HG03378 (cell line): ENCODE results near the gene GPR55.

Experiments
- ATAC-seq: cut with Tn5 transposase; IDR thresholded peaks from one replicate; pipeline ENCODE4 v1.9.1; 2021; ENCODE audit warnings: mild to moderate bottlenecking, moderate library complexity; ENCODE audit not compliant: unreplicated experiment

GPR55 gene

DNA sequence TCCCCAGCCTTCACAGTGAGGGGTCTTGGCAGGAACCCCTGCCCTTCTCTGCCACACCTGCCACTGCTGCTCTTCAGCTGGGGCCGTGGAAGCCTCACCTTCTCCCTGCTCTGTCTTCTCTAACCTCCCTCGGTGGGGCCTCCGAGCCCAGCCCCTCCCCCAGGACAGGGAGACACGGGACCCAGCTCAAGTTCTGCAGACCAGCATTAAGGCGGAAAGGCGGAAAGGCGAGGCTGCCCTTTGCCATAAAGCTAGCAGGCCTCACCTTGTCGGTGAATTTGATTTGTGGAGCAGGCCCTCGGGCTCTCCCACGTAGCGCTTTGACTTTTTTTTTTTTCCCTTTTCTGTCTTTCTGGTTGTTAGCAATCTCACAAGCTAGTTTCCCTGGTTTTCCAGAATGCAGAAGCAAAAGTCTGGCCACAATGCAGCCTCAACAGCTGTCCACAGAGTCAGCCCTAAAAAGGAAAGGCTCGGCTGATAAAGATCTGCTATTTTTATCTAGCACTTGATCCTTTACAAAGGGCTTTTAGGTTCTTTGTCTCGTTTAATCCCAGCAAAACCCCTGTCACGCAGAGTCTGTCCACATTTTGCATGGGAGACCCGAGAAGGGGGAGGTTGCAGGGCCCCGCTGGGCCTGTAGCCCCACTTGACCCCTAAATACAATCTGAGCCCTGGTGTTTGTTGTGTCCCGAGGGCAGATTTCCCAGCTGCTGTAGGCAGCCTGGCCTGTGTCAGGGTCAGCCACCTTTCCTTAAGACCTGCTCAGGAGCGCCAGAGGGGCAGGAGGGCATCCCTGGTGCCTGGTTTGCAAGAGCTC is 54.3 kb downstream of the GPR55 start:
- no peak for ATAC-seq

DNA sequence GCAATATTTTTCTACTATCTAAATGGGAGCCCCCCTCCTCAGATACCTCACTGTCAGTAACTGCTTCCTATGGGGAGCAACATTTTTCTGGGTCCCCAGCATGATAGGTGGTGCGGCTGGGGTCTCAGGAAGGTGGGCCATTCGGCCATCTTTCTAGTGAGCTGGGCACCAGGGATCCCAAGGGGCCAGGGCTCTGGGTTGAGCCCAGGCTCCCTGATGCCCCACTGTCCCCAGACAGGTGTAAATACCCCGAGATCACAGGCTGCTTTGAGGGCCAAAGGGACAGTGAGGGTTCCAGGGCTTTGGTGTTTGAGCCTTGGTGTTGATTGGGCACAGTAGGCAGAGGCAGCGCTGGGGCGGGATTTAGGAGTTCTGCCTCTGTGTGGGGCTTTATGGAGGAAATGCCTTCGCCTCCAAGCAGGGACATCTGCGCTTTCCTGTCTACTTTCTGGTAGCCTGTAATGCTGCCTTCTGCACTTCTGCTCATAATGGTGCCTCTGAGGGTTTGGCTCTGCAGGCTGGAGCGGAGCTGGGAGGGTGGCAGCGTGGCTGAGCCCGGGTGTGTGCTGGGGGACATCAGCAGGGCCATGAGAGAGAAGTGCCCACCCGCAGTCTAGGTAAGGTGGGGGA is 55.0 kb downstream of the GPR55 start:
- no peak for ATAC-seq

DNA sequence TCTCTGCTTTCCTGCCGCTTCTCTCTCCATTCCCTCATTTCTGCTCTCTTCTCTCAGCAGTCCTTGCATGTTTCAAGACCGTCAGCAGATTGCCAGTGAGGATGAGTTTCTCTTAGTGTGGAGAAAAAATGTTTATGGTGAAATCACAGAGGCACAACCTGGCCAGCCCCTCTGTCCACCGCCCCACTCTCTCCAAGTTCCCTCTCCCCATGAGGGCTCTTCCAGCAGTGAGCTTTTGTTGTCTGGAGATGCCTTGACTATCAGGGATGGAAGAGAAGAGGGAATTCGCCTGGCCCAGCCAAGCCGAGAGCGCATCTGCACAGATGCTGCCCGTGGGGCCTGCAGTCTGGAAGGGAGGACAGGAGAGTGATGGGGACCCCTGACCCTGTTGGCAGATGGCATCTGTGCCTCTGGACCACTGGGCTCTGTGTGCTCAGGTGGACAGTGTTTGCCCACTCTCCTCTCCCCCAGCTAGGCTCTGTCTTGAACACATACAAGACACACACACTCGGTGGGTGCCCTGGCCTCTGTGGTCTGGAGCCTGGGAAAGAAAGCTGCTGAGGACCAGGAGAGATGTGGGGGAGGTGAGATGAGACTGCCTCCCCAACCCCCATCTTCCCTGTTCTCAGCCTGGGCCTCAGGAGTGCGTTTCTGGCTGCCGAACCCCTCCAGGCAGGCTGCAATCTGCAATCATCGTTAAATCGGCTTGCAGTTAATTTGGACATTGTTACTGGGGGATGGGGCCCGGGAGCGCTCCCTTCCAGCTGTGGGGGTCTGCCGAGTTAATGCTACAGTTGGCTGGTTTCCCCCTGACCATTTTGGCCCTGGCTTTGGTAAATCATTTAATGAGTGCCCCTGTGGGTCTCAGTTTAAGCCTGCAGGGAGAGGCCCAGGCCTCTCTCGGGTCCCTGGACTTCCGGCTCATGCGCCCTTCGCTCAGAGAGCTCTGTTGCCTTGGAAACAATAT is 55.8 kb downstream of the GPR55 start:
- no peak for ATAC-seq

DNA sequence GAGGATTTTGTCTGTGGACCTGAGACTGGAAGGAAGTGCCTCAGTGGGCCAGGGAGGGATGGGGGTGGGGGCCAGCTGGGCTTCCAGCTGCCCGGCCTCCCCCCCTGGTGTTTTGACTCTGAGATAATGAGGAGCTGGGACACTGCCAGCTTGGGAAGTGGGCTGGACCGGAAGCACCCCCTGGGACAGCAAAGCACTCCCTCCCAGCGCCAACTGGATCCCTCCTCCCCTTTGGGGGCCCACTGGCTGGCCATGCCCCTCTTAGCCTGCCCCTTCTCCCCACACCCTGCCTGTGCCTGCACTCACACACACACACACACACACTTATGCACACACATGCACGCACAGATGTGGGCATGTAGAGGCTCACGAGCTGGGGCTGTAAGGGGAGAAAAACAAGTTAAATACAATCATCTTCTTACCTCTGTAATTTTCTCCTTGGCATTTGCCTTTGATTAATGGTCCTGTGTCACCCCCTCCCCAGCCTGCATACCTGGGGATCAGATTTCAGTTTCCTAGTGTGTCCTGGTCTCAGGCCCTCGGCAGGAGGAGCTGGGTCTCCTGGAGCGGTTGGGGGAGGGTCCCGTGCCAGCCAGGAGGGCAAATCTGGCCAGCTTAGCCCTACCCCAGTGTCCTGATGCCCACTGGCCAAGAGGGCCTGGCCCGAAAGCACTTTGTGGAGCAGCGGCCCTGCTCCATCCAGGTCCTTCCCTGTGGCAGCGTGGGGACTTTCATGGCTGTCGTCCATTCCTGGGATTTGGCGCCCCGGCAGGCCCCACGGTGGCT is 56.7 kb downstream of the GPR55 start:
- no peak for ATAC-seq

DNA sequence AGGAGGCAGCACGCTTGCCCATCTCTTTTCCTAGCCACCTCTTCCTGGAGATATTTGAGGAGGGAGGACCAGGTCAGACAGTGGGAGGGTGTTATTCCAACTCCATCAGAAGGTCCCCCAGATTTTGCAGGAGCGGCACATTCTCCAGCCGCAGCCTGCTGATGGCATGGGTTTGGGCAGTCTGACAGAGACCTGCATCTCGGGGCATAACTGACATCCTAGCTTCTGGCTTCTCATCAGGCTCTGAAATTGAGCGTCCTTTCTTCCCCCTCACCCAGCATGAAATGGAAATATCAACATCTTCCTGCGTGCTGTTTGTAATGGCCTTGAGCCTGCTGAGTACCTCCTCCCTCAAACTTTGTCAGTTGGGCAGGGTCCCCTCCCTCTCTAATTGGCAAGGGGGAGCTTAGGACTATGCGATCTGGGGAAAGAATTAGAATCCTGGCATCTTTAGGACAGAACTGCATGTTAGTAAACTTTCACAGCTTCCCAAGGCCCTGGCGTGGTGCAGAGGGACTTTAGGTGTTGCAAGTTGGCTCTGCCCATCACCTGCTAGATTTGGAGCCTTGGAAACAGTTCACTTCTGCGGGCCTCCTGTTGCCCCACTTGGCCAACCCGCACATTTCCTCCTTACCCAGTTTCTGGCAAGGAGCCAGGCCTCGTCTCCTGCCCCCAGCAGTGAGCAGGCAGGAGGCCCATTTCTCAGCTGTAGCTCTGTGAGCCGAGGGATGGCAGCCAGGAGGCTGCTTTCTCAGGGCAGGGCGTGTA is 58.1 kb downstream of the GPR55 start:
- no peak for ATAC-seq

DNA sequence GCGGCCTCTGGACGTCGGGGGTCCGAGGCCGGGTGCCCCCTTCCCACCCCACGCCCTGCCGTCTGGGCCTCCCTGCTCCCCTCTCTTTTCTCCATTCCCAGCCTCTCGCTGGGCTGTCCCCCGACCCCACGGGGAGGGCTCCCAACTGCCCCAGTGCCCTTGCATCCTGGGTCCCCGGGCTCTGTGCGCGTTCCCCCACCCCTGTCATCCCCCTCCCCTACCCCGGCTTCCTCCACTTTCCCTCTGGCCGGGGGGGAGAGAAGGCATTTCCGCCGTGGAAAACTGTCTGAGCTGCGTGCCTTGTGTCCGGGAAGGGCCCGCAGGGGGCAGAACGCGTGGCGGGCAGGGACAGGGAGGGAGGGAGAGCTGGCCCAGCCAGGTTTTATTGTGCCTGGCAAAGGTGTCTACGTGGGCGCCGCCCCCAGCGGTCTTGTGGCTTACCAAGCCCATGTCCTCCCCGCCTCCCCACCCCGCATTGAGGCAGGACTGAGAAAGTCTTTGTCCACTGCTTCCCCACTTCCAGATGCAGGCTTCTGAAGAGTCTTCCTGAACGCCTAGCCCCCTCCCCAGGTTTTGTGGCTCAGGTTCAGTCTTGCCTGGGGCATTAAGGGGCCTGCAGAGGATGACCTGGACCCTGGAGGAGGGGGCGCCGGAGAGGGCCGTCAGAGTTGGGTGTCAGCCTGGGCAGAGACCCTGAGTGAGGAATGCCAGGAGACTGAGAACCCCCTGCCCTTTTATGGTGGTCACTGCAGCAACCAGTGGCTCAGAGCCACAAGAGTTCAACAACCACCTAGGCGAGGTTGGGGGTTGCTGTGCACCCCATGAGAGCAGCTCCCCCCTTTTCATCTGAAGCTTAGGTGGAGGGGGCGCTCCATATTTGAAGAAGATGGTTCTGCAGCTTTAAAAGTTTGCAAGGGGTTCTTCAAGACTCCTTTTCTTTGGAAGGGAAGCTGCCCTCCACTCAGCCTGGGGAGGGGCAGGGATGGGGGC is 59.0 kb downstream of the GPR55 start:
- no peak for ATAC-seq

DNA sequence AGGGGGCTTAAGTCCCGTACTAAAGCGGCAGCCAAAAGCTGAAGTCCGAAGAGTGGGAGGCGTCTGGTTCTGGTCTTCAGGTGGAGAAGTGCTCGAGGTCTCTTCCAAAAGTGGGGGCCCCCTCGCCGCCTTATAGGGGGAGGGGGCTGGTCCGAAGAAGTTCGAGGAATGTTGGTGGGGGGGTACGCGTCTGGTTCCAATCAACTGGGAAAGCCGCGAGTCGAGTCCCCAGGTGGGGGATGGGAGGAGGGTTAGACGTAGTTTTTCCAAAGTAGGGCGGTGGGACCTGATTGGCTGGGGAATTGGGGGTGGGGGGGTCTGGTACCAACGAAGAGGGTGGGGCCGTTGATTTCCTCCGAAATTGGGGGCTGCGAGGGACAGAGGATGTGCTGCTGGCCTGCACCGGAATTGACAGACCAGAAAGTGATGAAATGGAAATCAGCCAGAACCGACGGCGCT is 59.7 kb downstream of the GPR55 start:
- ATAC-seq = no peak

DNA sequence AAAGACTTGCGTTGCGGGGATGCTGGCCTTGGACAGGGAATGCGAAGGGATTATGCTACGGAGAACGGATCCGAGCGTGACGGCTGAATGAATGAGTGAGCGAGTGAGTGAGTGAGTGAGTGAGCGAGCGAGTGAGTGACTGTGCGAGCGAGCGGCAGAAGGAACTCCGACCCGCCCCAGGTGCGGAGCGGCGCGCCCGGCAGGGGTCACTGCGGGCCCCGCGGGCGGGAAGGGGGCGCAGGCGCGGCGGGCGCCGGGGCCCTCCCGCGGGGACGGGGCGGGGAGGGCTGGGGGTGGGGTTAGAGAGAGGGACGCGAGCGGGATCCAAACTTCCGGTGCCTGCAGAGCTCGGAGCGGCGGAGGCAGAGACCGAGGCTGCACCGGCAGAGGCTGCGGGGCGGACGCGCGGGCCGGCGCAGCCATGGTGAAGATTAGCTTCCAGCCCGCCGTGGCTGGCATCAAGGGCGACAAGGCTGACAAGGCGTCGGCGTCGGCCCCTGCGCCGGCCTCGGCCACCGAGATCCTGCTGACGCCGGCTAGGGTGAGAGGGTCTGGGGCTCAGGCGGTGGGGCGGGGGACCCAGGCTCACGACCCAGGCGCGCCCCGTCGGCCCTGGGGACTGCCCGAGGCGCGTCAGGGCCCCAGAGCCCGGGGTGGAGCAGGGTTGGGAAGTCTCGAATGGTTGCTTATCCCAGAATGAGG is 60.3 kb downstream of the GPR55 start, which contains the start of gene ITM2C:
ITM2C (plus strand) TSS at position 338 of the 702 bp plus-strand sequence; CDS start at position 422, 84 bp downstream.
- ATAC-seq = peak; percentile 51

DNA sequence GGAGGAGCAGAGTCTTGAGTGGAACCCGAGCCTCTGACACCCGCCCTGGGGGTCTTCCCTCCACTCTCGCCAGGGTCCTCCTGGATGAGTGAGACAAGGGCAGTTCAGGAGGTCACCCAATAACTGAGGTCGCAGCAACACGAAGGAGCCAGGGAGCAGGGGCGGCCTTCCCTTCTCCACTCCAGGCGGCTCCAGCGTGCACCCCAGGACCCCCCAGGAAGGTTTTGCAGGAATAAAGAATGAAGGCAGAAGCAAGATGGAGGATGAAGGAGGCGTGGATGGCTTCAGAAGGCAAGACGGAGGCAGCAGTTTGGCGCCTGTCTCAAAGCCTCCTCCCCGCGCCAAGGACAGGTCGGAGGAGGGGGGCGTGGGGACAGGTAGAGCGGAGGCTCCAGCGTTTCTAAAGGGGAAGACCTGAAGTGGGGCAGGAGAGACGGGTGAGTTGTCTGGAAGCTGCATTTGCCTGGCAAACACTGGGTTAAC is 60.9 kb downstream of the GPR55 start:
- no peak for ATAC-seq

DNA sequence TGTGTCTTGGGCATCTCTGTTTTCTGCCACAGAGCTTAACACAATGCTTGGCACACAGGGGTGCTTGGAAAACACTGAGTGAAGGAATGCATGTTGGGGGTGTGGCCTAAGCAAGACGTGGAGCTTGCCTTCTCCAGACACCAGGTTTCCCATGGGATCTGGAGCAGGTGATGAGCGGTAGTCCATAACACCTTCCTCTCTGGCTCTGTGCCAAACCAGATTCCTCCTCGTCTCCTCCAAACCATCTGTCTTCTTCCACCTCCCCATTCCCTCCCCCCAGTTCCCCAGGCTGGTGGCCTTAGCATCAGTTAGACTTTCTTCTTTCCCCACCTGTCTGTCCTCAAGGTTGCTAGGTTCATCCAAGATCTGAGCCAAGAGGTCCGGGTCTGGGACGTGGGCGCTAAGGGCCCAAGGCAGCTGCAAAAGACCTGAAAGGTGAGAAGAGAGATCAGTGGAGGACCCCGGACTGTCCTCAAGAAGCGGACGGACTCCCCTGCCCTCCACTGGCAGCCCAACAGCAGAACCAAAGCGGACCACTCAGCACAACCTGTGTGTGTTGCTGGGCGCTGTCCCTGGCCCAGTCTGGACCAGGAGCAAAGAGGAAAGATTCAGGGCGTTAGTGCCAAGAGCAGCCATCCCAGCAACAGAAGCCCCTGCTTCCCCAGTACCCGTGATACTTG is 61.5 kb downstream of the GPR55 start:
- no peak for ATAC-seq

DNA sequence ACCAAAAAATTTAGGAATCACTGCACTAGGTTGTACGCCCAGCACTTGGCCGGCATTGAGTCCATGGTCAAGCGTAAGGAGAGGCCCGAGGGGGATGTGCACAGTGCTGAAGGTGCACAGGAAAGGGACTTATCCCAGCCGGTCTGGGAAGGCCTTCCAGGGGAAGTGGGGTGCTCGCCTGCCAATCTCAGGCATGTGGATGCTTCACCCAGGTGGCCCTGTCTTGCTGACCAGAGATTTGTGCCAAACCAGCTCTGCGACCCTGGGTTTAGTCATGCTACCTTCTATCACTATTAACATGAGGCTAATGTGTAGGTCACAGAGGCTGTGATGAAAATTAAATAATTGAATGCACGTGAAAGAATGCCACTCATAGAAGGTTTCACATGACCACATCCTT is 62.0 kb downstream of the GPR55 start:
- no peak for ATAC-seq

DNA sequence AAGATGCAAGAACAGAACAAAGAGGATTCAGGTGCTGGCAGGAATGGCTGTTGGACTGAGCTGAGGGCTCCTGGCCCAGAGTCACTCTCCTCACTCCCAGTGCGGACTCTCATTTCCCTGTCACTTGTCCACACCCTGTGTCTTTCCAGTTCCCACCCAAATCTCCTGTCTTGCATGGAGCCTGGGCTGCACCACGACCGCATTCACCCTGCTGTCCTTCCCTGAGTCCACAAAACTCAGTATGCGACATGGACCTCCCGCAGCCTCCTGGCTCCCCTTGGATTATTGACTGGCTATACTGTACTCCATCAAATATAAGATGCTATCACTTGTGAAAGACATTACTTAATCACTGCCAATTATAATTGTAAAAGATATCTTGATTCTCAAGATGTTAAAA is 62.8 kb downstream of the GPR55 start:
- no peak for ATAC-seq

DNA sequence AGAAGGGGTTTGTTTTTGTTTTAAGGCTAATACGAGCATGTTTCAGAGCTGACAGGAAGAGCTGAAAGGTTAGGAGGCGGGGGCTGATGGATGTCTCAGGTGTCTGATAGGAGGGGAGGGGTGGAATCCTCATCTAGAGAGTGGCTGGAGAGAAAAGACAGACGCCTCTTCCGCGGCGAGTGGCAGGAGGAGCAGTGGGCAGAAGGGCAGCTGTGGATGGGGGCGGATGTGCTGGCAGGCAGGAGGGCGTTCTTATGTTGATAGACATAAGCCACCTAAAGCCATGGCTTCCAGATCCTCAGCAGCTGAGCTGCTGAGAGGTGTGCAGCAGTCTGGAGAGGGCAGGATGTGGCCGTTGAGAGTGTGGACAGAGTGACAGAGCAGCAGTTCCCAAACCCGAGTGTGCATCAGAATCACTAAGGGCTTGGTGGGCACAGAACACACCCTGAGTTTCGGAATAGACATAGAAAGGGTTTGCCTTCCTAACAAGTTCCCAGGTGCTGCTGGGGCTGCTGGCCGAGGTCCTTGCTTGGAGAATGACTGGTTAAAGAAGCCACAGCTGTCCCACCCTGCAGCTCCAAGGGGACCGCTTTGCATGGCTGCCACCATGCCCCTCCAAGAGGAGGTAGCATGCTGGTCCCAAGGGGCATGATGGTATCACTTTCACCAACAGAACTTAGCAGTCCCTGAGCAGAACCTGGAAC is 63.3 kb downstream of the GPR55 start:
- no peak for ATAC-seq
